SK-N-SH treated with all-trans-retinoic acid at 6 μM for 48 hours (cell line): ENCODE measurements around the gene NNMT.

Experiments
- ATAC-seq: fragments of 200-7000 bp; cut with Tn5 transposase; 3 replicates; pipeline ENCODE4 v1.9.1; 2020; ENCODE audit warnings: mild to moderate bottlenecking, moderate library complexity
- ARNTL ChIP-seq: fragments of 450-650 bp; formaldehyde crosslinking; IDR thresholded peaks from 2 replicates; pipeline ENCODE4 v1.5.0; 2020; ENCODE audit warnings: low read depth, mild to moderate bottlenecking, moderate library complexity, borderline replicate concordance
- CREB5 ChIP-seq: fragments of 250-450 bp; sonication (Bioruptor Pico); IDR thresholded peaks from 2 replicates; pipeline ENCODE4 v1.5.1; 2020; ENCODE audit warnings: low read depth, mild to moderate bottlenecking, moderate library complexity
- CSDC2 ChIP-seq: fragments of 250-450 bp; sonication (Bioruptor Pico); IDR thresholded peaks from 2 replicates; pipeline ENCODE4 v1.5.0; 2020; ENCODE audit warnings: mild to moderate bottlenecking, moderate library complexity
- CSRNP3 ChIP-seq: fragments of 250-450 bp; sonication (Bioruptor Pico); IDR thresholded peaks from 2 replicates; pipeline ENCODE4 v1.5.1; 2021; ENCODE audit warnings: mild to moderate bottlenecking, moderate library complexity
- ESRRG ChIP-seq: fragments of 250-450 bp; sonication (Bioruptor Pico); IDR thresholded peaks from 2 replicates; pipeline ENCODE4 v1.6.1; 2021; ENCODE audit warnings: mild to moderate bottlenecking
- GLIS3 ChIP-seq: fragments of 250-450 bp; sonication (Bioruptor Pico); IDR thresholded peaks from 2 replicates; pipeline ENCODE4 v1.5.0; 2020; ENCODE audit warnings: mild to moderate bottlenecking, moderate library complexity
- ISL1 ChIP-seq: fragments of 250-450 bp; sonication (Bioruptor Pico); IDR thresholded peaks from 2 replicates; pipeline ENCODE4 v2.1.2; 2022; ENCODE audit warnings: mild to moderate bottlenecking, moderate library complexity
- RARB ChIP-seq: fragments of 250-450 bp; sonication (Bioruptor Pico); IDR thresholded peaks from 2 replicates; pipeline ENCODE4 v1.8.0; 2021; ENCODE audit warnings: mild to moderate bottlenecking, moderate library complexity
- SNAI2 ChIP-seq: fragments of 250-450 bp; sonication (Bioruptor Pico); IDR thresholded peaks from 2 replicates; pipeline ENCODE4 v1.5.0; 2020; ENCODE audit warnings: mild to moderate bottlenecking, moderate library complexity
- TCF4 ChIP-seq: fragments of 250-450 bp; sonication (Bioruptor Pico); IDR thresholded peaks from 2 replicates; pipeline ENCODE4 v1.8.0; 2021; ENCODE audit warnings: mild to moderate bottlenecking, moderate library complexity, borderline replicate concordance
- TOX ChIP-seq: fragments of 250-450 bp; sonication (Bioruptor Pico); IDR thresholded peaks from 2 replicates; pipeline ENCODE4 v1.8.0; 2021; ENCODE audit warnings: mild to moderate bottlenecking, moderate library complexity, borderline replicate concordance
- TSHZ2 ChIP-seq: fragments of 250-450 bp; sonication (Bioruptor Pico); IDR thresholded peaks from 2 replicates; pipeline ENCODE4 v1.5.0; 2020; ENCODE audit warnings: mild to moderate bottlenecking, moderate library complexity
- ZC3H10 ChIP-seq: fragments of 250-450 bp; sonication (Bioruptor Pico); IDR thresholded peaks from 2 replicates; pipeline ENCODE4 v1.5.1; 2021; ENCODE audit warnings: mild to moderate bottlenecking, moderate library complexity
- ZNF565 ChIP-seq: fragments of 450-650 bp; formaldehyde crosslinking; conservative IDR thresholded peaks from 2 replicates; pipeline ENCODE4 v1.5.0; 2020; ENCODE audit warnings: low read depth, mild to moderate bottlenecking, moderate library complexity
- ZNF70 ChIP-seq: fragments of 450-650 bp; formaldehyde crosslinking; IDR thresholded peaks from 2 replicates; pipeline ENCODE4 v1.5.0; 2020; ENCODE audit warnings: mild to moderate bottlenecking, moderate library complexity
- ZNF8 ChIP-seq: fragments of 450-650 bp; formaldehyde crosslinking; IDR thresholded peaks from 2 replicates; pipeline ENCODE4 v1.5.0; 2020; ENCODE audit warnings: mild to moderate bottlenecking, moderate library complexity

NNMT gene

GRCh38 chr11:114314096-114314495, 17.9 kb downstream of the NNMT start (continued):
- TF ChIP-seq ARNTL (CRISPR knock-in tag), result no peak

GRCh38 chr11:114315749-114316368, 19.7 kb downstream of the NNMT start:
- ATAC-seq, result no peak
- no peak for TF ChIP-seq GLIS3 (CRISPR knock-in tag)
- no peak for TF ChIP-seq ZNF8 (CRISPR knock-in tag)
- TF ChIP-seq TSHZ2, result no peak
- no peak for TF ChIP-seq ZNF565
- no peak for TF ChIP-seq CSDC2
- TF ChIP-seq TCF4 (CRISPR knock-in tag), result no peak
- no peak for TF ChIP-seq ZNF70 (CRISPR knock-in tag)

- peak; percentile 35 for ATAC-seq
- TF ChIP-seq GLIS3 (CRISPR knock-in tag) (no peak), ISL1 (CRISPR knock-in tag) (0 out of 2 replicates have a peak, but pooled peaks have one; percentile 4), CSRNP3 (no peak)
- TF ChIP-seq, all 23 proteins: peak for 1
Observed at GRCh38 chr11:114316980-114317786, 21.0 kb downstream of the NNMT start.

- peak; percentile 91 for ATAC-seq
- TF ChIP-seq ISL1 (CRISPR knock-in tag) (0 out of 2 replicates have a peak, but pooled peaks have one; percentile 8), CSRNP3 (no peak)
Observed at GRCh38 chr11:114317787-114318137, 21.6 kb downstream of the NNMT start.

GRCh38 chr11:114318361-114318760, 22.2 kb downstream of the NNMT start:
- no peak for ATAC-seq

More at GRCh38 chr11:114318361-114318760, 22.2 kb downstream of the NNMT start:
- no peak for TF ChIP-seq ZNF565
- no peak for TF ChIP-seq CREB5 (CRISPR knock-in tag)
- TF ChIP-seq RARB (CRISPR knock-in tag), result no peak
- TF ChIP-seq TOX (CRISPR knock-in tag), result no peak
- no peak for TF ChIP-seq TSHZ2
- TF ChIP-seq ISL1 (CRISPR knock-in tag), result no peak
- no peak for TF ChIP-seq CSRNP3
- no peak for TF ChIP-seq GLIS3 (CRISPR knock-in tag)
- TF ChIP-seq CSDC2, result no peak
- no peak for TF ChIP-seq ESRRG
- TF ChIP-seq SNAI2, result no peak
- TF ChIP-seq ZC3H10, result no peak
- TF ChIP-seq TCF4 (CRISPR knock-in tag), result no peak
